HepG2 (cell line): Measurements from ENCODE around the gene ERLIN1. TPM values are rescaled to one million over a fixed set of nuclear protein-coding genes. Genes with fewer than 3 reads are reported as not detected.
A peak's percentile ranks its signal among the peaks of the same experiment; 100 is the strongest.

ENCODE experiments used
- AHR ChIP-seq: IDR thresholded peaks from 2 replicates; pipeline ENCODE4 v1.6.1; 2018; ENCODE audit warnings: missing genetic modification reagents, missing compliant biosample characterization
- GLI4 ChIP-seq: sonication (generic); formaldehyde crosslinking; IDR thresholded peaks from 2 replicates; pipeline ENCODE4 v1.5.1; 2020; ENCODE audit warnings: missing genetic modification reagents, mild to moderate bottlenecking, moderate library complexity, borderline replicate concordance
- ONECUT2 ChIP-seq: sonication (generic); formaldehyde crosslinking; IDR thresholded peaks from 2 replicates; pipeline ENCODE4 v1.4.0; 2020; ENCODE audit warnings: missing genetic modification reagents
- PCBP1 ChIP-seq: fragments of 200-400 bp; formaldehyde crosslinking; IDR thresholded peaks from 2 replicates; pipeline ENCODE4 v1.6.1; 2017; ENCODE audit warnings: mild to moderate bottlenecking, low read depth, low read length, borderline replicate concordance
- SALL2 ChIP-seq: sonication (generic); formaldehyde crosslinking; IDR thresholded peaks from 2 replicates; pipeline ENCODE4 v1.8.1; 2023; ENCODE audit warnings: mild to moderate bottlenecking, missing genetic modification reagents, inconsistent platforms
- SPEN ChIP-seq: sonication (generic); formaldehyde crosslinking; IDR thresholded peaks from 2 replicates; pipeline ENCODE4 v1.5.1; 2020; ENCODE audit warnings: low read depth, mild to moderate bottlenecking, missing genetic modification reagents
- TP53 ChIP-seq: sonication (generic); formaldehyde crosslinking; conservative IDR thresholded peaks from 2 replicates; pipeline ENCODE4 v1.4.0; 2020; ENCODE audit warnings: missing genetic modification reagents
- ZFX ChIP-seq: sonication (generic); formaldehyde crosslinking; IDR thresholded peaks from 2 replicates; pipeline ENCODE4 v1.4.0; 2020; ENCODE audit warnings: mild to moderate bottlenecking, low read depth, missing genetic modification reagents, moderate library complexity
- ZFY ChIP-seq: sonication (generic); formaldehyde crosslinking; IDR thresholded peaks from 2 replicates; pipeline ENCODE4 v1.4.0; 2020; ENCODE audit warnings: missing genetic modification reagents
- ZNF30 ChIP-seq: sonication (generic); formaldehyde crosslinking; IDR thresholded peaks from 2 replicates; pipeline ENCODE4 v1.5.0; 2020; ENCODE audit warnings: mild to moderate bottlenecking, missing genetic modification reagents
- ZNF354B ChIP-seq: sonication (generic); formaldehyde crosslinking; IDR thresholded peaks from 2 replicates; pipeline ENCODE4 v1.8.0; 2022; ENCODE audit warnings: mild to moderate bottlenecking, missing genetic modification reagents
- ZNF501 ChIP-seq: sonication (generic); formaldehyde crosslinking; IDR thresholded peaks from 2 replicates; pipeline ENCODE4 v1.5.1; 2020; ENCODE audit warnings: mild to moderate bottlenecking, moderate library complexity, missing genetic modification reagents
- ZSCAN9 ChIP-seq: IDR thresholded peaks from 2 replicates; pipeline ENCODE4 v1.6.1; 2016; ENCODE audit warnings: borderline replicate concordance
- polyA plus RNA-seq, 8 experiments: library from polyadenylated mRNA; depleted of rRNA in 3 of 8; stranded (reverse) in 7 of 8; unstranded in 1 of 8; fragments of >200 nt; fragmentation: Illumina TruSeq in 4 of 8; extraction: Trizol in 4 of 8; gene quantifications; 2 replicates each; pipeline versions ENCODE4 v1.2.1 to v1.2.3, GENCODE V29; 2011 to 2016; ENCODE audit warnings: low read depth in 4 of 8, missing spikeins in 1 of 8, mixed read lengths in 1 of 8; ENCODE audit not compliant: insufficient read depth in 1 of 8
- total RNA-seq, 5 experiments: library from RNA; depleted of rRNA; stranded (reverse); fragments of >200 nt; fragmentation: Illumina TruSeq; extraction: Trizol; gene quantifications; 2 replicates each; pipeline ENCODE4 v1.2.3, GENCODE V29; 2016; ENCODE audit warnings: low read depth in 1 of 5
- TF ChIP-seq, protein P1 (sequence below): sonication (generic); formaldehyde crosslinking; IDR thresholded peaks from 2 replicates; pipeline ENCODE4 v1.4.0; 2020; ENCODE audit warnings: missing genetic modification reagents
- TF ChIP-seq, protein P2 (sequence below): sonication (generic); formaldehyde crosslinking; IDR thresholded peaks from 2 replicates; pipeline ENCODE4 v1.4.0; 2020; ENCODE audit warnings: mild to moderate bottlenecking, missing genetic modification reagents
- TF ChIP-seq, protein P3 (sequence below): sonication (generic); formaldehyde crosslinking; IDR thresholded peaks from 2 replicates; pipeline ENCODE4 v1.8.1; 2022; ENCODE audit warnings: low read depth, mild to moderate bottlenecking, missing genetic modification reagents
- TF ChIP-seq, protein P4 (sequence below), 2 experiments: IDR thresholded peaks; 2 replicates each; pipeline ENCODE4 v1.6.1; 2011 to 2012; ENCODE audit warnings: low read length in 2 of 2, borderline replicate concordance in 1 of 2, low read depth in 1 of 2, mild to moderate bottlenecking in 1 of 2, moderate library complexity in 1 of 2
- TF ChIP-seq, protein P5 (sequence below): sonication (generic); formaldehyde crosslinking; IDR thresholded peaks from 2 replicates; pipeline ENCODE4 v1.8.0; 2022; ENCODE audit warnings: missing genetic modification reagents, mild to moderate bottlenecking, moderate library complexity, borderline replicate concordance

ERLIN1 gene
- total and polyA plus RNA-seq, 2 of the 13 experiments (the other 11 are each of a cell fraction or from before 2014, with no cell fraction given), result 56.8 to 69.3 TPM

DNA sequence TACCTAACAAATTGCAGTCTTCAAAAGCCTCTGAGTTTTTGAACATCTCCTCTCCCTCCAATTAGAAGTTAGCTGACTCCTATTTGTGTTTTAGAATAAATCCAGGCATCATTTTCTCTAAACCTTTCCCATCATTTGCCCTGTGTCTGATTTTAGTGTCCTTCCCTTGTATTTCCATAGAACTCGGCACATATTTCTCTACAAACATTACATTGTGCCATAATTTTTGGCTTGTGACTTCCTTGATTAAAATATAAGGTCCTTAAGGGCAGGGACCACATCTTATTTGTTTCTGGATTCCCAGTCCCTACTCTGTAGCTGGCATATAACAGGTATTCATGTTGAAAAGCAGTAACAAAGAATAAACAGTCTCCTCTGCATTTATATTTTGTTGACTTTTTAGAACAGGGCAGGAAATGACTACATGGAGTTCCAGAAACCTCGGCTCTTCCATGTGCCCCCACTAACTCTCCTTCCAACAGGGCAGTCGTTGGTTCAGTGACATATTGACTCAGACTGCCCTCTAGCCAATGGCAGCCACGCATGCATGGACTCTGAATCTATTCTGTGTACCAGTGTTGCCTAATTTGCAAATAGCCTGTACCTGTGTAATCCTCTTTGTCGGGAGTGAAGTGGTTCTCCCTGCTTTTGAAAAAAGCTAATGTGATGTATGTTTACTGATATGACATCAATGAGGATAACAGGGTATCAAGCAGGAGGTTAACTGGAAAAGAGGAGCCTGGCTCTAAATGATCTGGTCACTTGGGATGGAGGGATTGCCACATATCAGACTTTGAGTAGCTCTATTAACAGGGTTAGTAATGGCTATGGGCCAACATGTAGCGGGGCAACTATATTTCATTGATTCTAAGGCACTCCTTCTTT, 84.4 kb downstream of the ERLIN1 start (continued):
- TF ChIP-seq ZNF354B (CRISPR knock-in tag) (no peak), PCBP1 (no peak), ONECUT2 (CRISPR knock-in tag) (peak; percentile 85), AHR (no peak), ZFY (CRISPR knock-in tag) (no peak), SPEN (CRISPR knock-in tag) (peak; percentile 74; the same call in 1 of the 2 replicates), TP53 (CRISPR knock-in tag) (0 out of 2 replicates have a peak, but pooled peaks have one; percentile 26), SALL2 (CRISPR knock-in tag) (peak; percentile 86), ZNF30 (no peak), ZFX (no peak), ZNF501 (CRISPR knock-in tag) (0 out of 2 replicates have a peak, but pooled peaks have one; percentile 14), GLI4 (CRISPR knock-in tag) (no peak), ZSCAN9 (peak; percentile 84)
- TF ChIP-seq, protein P1, sequence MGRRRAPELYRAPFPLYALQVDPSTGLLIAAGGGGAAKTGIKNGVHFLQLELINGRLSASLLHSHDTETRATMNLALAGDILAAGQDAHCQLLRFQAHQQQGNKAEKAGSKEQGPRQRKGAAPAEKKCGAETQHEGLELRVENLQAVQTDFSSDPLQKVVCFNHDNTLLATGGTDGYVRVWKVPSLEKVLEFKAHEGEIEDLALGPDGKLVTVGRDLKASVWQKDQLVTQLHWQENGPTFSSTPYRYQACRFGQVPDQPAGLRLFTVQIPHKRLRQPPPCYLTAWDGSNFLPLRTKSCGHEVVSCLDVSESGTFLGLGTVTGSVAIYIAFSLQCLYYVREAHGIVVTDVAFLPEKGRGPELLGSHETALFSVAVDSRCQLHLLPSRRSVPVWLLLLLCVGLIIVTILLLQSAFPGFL, result no peak
- TF ChIP-seq, protein P2, sequence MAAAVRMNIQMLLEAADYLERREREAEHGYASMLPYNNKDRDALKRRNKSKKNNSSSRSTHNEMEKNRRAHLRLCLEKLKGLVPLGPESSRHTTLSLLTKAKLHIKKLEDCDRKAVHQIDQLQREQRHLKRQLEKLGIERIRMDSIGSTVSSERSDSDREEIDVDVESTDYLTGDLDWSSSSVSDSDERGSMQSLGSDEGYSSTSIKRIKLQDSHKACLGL, result no peak
- TF ChIP-seq, protein P3, sequence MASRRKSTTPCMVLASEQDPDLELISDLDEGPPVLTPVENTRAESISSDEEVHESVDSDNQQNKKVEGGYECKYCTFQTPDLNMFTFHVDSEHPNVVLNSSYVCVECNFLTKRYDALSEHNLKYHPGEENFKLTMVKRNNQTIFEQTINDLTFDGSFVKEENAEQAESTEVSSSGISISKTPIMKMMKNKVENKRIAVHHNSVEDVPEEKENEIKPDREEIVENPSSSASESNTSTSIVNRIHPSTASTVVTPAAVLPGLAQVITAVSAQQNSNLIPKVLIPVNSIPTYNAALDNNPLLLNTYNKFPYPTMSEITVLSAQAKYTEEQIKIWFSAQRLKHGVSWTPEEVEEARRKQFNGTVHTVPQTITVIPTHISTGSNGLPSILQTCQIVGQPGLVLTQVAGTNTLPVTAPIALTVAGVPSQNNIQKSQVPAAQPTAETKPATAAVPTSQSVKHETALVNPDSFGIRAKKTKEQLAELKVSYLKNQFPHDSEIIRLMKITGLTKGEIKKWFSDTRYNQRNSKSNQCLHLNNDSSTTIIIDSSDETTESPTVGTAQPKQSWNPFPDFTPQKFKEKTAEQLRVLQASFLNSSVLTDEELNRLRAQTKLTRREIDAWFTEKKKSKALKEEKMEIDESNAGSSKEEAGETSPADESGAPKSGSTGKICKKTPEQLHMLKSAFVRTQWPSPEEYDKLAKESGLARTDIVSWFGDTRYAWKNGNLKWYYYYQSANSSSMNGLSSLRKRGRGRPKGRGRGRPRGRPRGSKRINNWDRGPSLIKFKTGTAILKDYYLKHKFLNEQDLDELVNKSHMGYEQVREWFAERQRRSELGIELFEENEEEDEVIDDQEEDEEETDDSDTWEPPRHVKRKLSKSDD, result peak; percentile 87
- TF ChIP-seq, protein P4, sequence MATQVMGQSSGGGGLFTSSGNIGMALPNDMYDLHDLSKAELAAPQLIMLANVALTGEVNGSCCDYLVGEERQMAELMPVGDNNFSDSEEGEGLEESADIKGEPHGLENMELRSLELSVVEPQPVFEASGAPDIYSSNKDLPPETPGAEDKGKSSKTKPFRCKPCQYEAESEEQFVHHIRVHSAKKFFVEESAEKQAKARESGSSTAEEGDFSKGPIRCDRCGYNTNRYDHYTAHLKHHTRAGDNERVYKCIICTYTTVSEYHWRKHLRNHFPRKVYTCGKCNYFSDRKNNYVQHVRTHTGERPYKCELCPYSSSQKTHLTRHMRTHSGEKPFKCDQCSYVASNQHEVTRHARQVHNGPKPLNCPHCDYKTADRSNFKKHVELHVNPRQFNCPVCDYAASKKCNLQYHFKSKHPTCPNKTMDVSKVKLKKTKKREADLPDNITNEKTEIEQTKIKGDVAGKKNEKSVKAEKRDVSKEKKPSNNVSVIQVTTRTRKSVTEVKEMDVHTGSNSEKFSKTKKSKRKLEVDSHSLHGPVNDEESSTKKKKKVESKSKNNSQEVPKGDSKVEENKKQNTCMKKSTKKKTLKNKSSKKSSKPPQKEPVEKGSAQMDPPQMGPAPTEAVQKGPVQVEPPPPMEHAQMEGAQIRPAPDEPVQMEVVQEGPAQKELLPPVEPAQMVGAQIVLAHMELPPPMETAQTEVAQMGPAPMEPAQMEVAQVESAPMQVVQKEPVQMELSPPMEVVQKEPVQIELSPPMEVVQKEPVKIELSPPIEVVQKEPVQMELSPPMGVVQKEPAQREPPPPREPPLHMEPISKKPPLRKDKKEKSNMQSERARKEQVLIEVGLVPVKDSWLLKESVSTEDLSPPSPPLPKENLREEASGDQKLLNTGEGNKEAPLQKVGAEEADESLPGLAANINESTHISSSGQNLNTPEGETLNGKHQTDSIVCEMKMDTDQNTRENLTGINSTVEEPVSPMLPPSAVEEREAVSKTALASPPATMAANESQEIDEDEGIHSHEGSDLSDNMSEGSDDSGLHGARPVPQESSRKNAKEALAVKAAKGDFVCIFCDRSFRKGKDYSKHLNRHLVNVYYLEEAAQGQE (IDR thresholded peaks at IDR 0.05; ENCODE audit: borderline replicate concordance in 1 of 2, low read depth in 1 of 2, low read length in 2 of 2), result peak in 1 of 2 experiments; percentile 65; a peak in 2 of 4 replicates
- TF ChIP-seq, protein P5, sequence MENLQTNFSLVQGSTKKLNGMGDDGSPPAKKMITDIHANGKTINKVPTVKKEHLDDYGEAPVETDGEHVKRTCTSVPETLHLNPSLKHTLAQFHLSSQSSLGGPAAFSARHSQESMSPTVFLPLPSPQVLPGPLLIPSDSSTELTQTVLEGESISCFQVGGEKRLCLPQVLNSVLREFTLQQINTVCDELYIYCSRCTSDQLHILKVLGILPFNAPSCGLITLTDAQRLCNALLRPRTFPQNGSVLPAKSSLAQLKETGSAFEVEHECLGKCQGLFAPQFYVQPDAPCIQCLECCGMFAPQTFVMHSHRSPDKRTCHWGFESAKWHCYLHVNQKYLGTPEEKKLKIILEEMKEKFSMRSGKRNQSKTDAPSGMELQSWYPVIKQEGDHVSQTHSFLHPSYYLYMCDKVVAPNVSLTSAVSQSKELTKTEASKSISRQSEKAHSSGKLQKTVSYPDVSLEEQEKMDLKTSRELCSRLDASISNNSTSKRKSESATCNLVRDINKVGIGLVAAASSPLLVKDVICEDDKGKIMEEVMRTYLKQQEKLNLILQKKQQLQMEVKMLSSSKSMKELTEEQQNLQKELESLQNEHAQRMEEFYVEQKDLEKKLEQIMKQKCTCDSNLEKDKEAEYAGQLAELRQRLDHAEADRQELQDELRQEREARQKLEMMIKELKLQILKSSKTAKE (CRISPR knock-in tag), result peak; percentile 88
